Measurements from ENCODE around the gene FAM53A.

DNA sequence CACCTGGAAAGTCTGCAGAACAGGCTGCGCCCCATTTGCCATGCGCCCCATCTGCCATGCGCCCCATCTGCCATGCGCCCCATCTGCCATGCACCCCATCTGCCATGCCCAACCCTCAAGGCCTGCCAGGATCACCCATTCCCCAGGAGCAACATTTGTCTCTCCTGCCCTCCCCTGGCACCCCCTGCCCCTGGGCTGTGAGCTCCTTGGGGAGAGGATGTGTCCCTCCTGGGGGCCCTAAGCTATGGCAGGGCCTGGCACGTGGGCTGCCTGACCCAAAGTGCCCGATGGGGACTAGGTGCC is 82.6 kb downstream of the FAM53A start:
- TF ChIP-seq REPIN1 (tag by site-specific recombination; IDR thresholded peaks at IDR 0.05; ENCODE audit: low read depth): no peak
- TF ChIP-seq, protein P1, sequence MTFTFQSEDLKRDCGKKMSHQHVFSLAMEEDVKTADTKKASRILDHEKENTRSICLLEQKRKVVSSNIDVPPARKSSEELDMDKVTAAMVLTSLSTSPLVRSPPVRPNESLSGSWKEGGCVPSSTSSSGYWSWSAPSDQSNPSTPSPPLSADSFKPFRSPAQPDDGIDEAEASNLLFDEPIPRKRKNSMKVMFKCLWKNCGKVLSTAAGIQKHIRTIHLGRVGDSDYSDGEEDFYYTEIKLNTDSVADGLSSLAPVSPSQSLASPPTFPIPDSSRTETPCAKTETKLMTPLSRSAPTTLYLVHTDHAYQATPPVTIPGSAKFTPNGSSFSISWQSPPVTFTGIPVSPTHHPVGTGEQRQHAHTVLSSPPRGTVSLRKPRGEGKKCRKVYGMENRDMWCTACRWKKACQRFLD (tag by site-specific recombination; IDR thresholded peaks at IDR 0.05): no peak
- TF ChIP-seq, protein P2, sequence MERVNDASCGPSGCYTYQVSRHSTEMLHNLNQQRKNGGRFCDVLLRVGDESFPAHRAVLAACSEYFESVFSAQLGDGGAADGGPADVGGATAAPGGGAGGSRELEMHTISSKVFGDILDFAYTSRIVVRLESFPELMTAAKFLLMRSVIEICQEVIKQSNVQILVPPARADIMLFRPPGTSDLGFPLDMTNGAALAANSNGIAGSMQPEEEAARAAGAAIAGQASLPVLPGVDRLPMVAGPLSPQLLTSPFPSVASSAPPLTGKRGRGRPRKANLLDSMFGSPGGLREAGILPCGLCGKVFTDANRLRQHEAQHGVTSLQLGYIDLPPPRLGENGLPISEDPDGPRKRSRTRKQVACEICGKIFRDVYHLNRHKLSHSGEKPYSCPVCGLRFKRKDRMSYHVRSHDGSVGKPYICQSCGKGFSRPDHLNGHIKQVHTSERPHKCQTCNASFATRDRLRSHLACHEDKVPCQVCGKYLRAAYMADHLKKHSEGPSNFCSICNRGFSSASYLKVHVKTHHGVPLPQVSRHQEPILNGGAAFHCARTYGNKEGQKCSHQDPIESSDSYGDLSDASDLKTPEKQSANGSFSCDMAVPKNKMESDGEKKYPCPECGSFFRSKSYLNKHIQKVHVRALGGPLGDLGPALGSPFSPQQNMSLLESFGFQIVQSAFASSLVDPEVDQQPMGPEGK (tag by site-specific recombination; IDR thresholded peaks at IDR 0.05): no peak
- no peak for TF ChIP-seq YY1 (tag by site-specific recombination; IDR thresholded peaks at IDR 0.05)
- TF ChIP-seq, protein P3, sequence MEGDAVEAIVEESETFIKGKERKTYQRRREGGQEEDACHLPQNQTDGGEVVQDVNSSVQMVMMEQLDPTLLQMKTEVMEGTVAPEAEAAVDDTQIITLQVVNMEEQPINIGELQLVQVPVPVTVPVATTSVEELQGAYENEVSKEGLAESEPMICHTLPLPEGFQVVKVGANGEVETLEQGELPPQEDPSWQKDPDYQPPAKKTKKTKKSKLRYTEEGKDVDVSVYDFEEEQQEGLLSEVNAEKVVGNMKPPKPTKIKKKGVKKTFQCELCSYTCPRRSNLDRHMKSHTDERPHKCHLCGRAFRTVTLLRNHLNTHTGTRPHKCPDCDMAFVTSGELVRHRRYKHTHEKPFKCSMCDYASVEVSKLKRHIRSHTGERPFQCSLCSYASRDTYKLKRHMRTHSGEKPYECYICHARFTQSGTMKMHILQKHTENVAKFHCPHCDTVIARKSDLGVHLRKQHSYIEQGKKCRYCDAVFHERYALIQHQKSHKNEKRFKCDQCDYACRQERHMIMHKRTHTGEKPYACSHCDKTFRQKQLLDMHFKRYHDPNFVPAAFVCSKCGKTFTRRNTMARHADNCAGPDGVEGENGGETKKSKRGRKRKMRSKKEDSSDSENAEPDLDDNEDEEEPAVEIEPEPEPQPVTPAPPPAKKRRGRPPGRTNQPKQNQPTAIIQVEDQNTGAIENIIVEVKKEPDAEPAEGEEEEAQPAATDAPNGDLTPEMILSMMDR (tag by site-specific recombination; IDR thresholded peaks at IDR 0.05): no peak
- no peak for TF ChIP-seq ZNF292 (tag by site-specific recombination; IDR thresholded peaks at IDR 0.05; ENCODE audit: borderline replicate concordance, low read depth)
- TF ChIP-seq ZNF10 (tag by site-specific recombination; IDR thresholded peaks at IDR 0.05): no peak
- no peak for TF ChIP-seq ZNF654 (tag by site-specific recombination; IDR thresholded peaks at IDR 0.05; ENCODE audit: low read depth)
- TF ChIP-seq, protein P4, sequence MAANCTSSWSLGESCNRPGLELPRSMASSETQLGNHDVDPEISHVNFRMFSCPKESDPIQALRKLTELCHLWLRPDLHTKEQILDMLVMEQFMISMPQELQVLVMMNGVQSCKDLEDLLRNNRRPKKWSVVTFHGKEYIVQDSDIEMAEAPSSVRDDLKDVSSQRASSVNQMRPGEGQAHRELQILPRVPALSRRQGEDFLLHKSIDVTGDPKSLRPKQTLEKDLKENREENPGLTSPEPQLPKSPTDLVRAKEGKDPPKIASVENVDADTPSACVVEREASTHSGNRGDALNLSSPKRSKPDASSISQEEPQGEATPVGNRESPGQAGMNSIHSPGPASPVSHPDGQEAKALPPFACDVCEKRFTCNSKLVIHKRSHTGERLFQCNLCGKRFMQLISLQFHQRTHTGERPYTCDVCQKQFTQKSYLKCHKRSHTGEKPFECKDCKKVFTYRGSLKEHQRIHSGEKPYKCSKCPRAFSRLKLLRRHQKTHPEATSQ (tag by site-specific recombination; IDR thresholded peaks at IDR 0.05): no peak
- TF ChIP-seq ZFP3 (tag by site-specific recombination; IDR thresholded peaks at IDR 0.05; ENCODE audit: low read depth): no peak
- no peak for TF ChIP-seq TRIM28 (IDR thresholded peaks at IDR 0.05; ENCODE audit: borderline replicate concordance, low read length)
- TF ChIP-seq ZNF747 (tag by site-specific recombination; IDR thresholded peaks at IDR 0.05): no peak
- TF ChIP-seq, protein P5, sequence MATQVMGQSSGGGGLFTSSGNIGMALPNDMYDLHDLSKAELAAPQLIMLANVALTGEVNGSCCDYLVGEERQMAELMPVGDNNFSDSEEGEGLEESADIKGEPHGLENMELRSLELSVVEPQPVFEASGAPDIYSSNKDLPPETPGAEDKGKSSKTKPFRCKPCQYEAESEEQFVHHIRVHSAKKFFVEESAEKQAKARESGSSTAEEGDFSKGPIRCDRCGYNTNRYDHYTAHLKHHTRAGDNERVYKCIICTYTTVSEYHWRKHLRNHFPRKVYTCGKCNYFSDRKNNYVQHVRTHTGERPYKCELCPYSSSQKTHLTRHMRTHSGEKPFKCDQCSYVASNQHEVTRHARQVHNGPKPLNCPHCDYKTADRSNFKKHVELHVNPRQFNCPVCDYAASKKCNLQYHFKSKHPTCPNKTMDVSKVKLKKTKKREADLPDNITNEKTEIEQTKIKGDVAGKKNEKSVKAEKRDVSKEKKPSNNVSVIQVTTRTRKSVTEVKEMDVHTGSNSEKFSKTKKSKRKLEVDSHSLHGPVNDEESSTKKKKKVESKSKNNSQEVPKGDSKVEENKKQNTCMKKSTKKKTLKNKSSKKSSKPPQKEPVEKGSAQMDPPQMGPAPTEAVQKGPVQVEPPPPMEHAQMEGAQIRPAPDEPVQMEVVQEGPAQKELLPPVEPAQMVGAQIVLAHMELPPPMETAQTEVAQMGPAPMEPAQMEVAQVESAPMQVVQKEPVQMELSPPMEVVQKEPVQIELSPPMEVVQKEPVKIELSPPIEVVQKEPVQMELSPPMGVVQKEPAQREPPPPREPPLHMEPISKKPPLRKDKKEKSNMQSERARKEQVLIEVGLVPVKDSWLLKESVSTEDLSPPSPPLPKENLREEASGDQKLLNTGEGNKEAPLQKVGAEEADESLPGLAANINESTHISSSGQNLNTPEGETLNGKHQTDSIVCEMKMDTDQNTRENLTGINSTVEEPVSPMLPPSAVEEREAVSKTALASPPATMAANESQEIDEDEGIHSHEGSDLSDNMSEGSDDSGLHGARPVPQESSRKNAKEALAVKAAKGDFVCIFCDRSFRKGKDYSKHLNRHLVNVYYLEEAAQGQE (tag by site-specific recombination; IDR thresholded peaks at IDR 0.05): no peak
- TF ChIP-seq ZNF274 (IDR thresholded peaks at IDR 0.05; ENCODE audit: low read length): no peak
- TF ChIP-seq ZNF274 (tag by site-specific recombination; IDR thresholded peaks at IDR 0.05; ENCODE audit: borderline replicate concordance): no peak

All from HEK293 (cell line).